H1 (cell line): Measurements from ENCODE around the gene GREB1. TPM values are rescaled to one million over a fixed set of nuclear protein-coding genes. Genes with fewer than 3 reads are reported as not detected.

Experiments
- CTCF ChIA-PET: fragments of 300-600 bp; sonication (Branson Sonifier 250); formaldehyde crosslinking; loops from one replicate; lab custom pipeline; 2021; ENCODE audit not compliant: partially characterized antibody; lab: Charles Lee
- POLR2A ChIA-PET: fragments of 300-600 bp; sonication (Branson Sonifier 250); formaldehyde crosslinking; loops from one replicate; lab custom pipeline; 2021; ENCODE audit warnings: inconsistent platforms; ENCODE audit not compliant: partially characterized antibody; lab: Charles Lee
- DNase-seq, 2 experiments: peaks; one replicate each; pipeline versions ENCODE4 v3.0.0 to v3.0.0-alpha.2; 2010 to 2022; ENCODE audit warnings: low spot score in 2 of 2, low read depth in 1 of 2, mixed read lengths in 1 of 2
- FAIRE-seq: peaks from 2 replicates; lab custom pipeline; 2011; peaks lifted over from hg19 to GRCh38; lab: Jason Lieb, UNC
- H2AFZ ChIP-seq: 2 replicates; pipeline ENCODE4 v1.8.1; 2012; ENCODE audit warnings: low read length, inconsistent platforms
- H2AK5ac ChIP-seq: 2 replicates; pipeline ENCODE4 v1.6.1; 2013; ENCODE audit warnings: low read depth, low read length
- H2BK120ac ChIP-seq: replicated peaks from 2 replicates; pipeline ENCODE3; 2013; ENCODE audit warnings: low read depth, low read length, inconsistent platforms
- H2BK12ac ChIP-seq: 2 replicates; pipeline ENCODE4 v1.6.1; 2013; ENCODE audit warnings: low read depth, low read length
- H2BK15ac ChIP-seq: 2 replicates; pipeline ENCODE4 v1.6.1; 2013; ENCODE audit warnings: low read length
- H2BK20ac ChIP-seq: 2 replicates; pipeline ENCODE4 v1.6.1; 2013; ENCODE audit warnings: low read length
- H2BK5ac ChIP-seq: 2 replicates; pipeline ENCODE4 v1.6.1; 2013; ENCODE audit warnings: low read depth, low read length
- H3K14ac ChIP-seq: 2 replicates; pipeline ENCODE4 v1.6.1; 2013; ENCODE audit warnings: inconsistent platforms; ENCODE audit not compliant: insufficient read length
- H3K18ac ChIP-seq: 2 replicates; pipeline ENCODE4 v1.6.1; 2013; ENCODE audit warnings: low read length; ENCODE audit errors: extremely low read depth
- H3K23ac ChIP-seq: 2 replicates; pipeline ENCODE4 v1.6.1; 2013; ENCODE audit warnings: inconsistent platforms; ENCODE audit not compliant: insufficient read length
- H3K23me2 ChIP-seq: 2 replicates; pipeline ENCODE4 v1.6.1; 2013; ENCODE audit warnings: low read depth, low read length
- H3K27ac ChIP-seq: 2 replicates; pipeline ENCODE4 v1.6.1; 2011; ENCODE audit warnings: low read depth, low read length, inconsistent platforms
- H3K27me3 ChIP-seq, 4 experiments: replicated peaks in 1 of 4; 1 replicate in 1 of 4; 2 replicates in 3 of 4; pipeline versions ENCODE4 v1.6.1 to v1.8.1; 2011 to 2013; ENCODE audit warnings: low read length in 3 of 4, mild to moderate bottlenecking in 3 of 4, inconsistent platforms in 2 of 4, mixed read lengths in 2 of 4, moderate library complexity in 1 of 4; ENCODE audit not compliant: control insufficient read depth in 3 of 4, insufficient read depth in 3 of 4; ENCODE audit errors: extremely low read depth in 1 of 4
- H3K36me3 ChIP-seq, 4 experiments: 2 replicates each; pipeline versions ENCODE4 v1.6.1 to v1.8.1; 2011 to 2013; ENCODE audit warnings: mild to moderate bottlenecking in 4 of 4, low read length in 3 of 4, moderate library complexity in 2 of 4, control low read depth in 1 of 4, inconsistent platforms in 1 of 4; ENCODE audit not compliant: insufficient read depth in 4 of 4, control insufficient read depth in 2 of 4
- H3K4ac ChIP-seq: replicated peaks from 2 replicates; pipeline ENCODE3; 2013; ENCODE audit warnings: low read length, low read depth, mixed read lengths, inconsistent platforms; ENCODE audit not compliant: insufficient read length
- H3K4me1 ChIP-seq, 4 experiments: replicated peaks in 1 of 4; 1 replicate in 1 of 4; 2 replicates in 3 of 4; pipeline versions ENCODE4 v1.6.1 to v1.8.1; 2011 to 2013; ENCODE audit warnings: low read length in 3 of 4, inconsistent platforms in 2 of 4, mixed read lengths in 1 of 4; ENCODE audit not compliant: insufficient read depth in 4 of 4, control insufficient read depth in 3 of 4
- H3K4me2 ChIP-seq, 2 experiments: 2 replicates each; pipeline versions ENCODE4 v1.6.1 to v1.8.1; 2011 to 2013; ENCODE audit warnings: low read depth in 2 of 2, low read length in 2 of 2, control low read depth in 1 of 2, inconsistent platforms in 1 of 2, mild to moderate bottlenecking in 1 of 2; ENCODE audit not compliant: insufficient read depth in 1 of 2
- H3K4me3 ChIP-seq, 4 experiments: fragments of 200-600, 300-600 bp in 1 of 4; sonication (generic), shearing (Covaris generic), sonication (Bioruptor Twin) in 1 of 4; 2 replicates each; pipeline versions ENCODE4 v1.5.1 to v1.8.1; 2011 to 2016; ENCODE audit warnings: low read length in 4 of 4, low read depth in 3 of 4, control low read depth in 2 of 4, inconsistent platforms in 2 of 4, mild to moderate bottlenecking in 2 of 4, mixed read lengths in 1 of 4, moderate library complexity in 1 of 4; ENCODE audit not compliant: insufficient read depth in 2 of 4; ENCODE audit errors: extremely low read depth in 1 of 4
- H3K56ac ChIP-seq: replicated peaks from 2 replicates; pipeline ENCODE3; 2013; ENCODE audit warnings: low read depth, mild to moderate bottlenecking, mixed read lengths, low read length, inconsistent platforms; ENCODE audit not compliant: insufficient read length
- H3K79me1 ChIP-seq: 2 replicates; pipeline ENCODE4 v1.6.1; 2013; ENCODE audit warnings: low read depth, low read length, control low read depth
- H3K79me2 ChIP-seq, 2 experiments: 2 replicates each; pipeline versions ENCODE4 v1.6.1 to v1.8.1; 2012 to 2013; ENCODE audit warnings: low read length in 2 of 2, mild to moderate bottlenecking in 2 of 2, inconsistent platforms in 1 of 2; ENCODE audit not compliant: insufficient read depth in 2 of 2, control insufficient read depth in 1 of 2
- H3K9ac ChIP-seq, 4 experiments: replicated peaks in 1 of 4; 1 replicate in 1 of 4; 2 replicates in 3 of 4; pipeline versions ENCODE4 v1.6.1 to v1.8.1; 2011 to 2013; ENCODE audit warnings: low read depth in 3 of 4, low read length in 3 of 4, control low read depth in 2 of 4, mild to moderate bottlenecking in 2 of 4, moderate library complexity in 2 of 4, inconsistent platforms in 1 of 4; ENCODE audit errors: extremely low read depth in 1 of 4
- H3K9me3 ChIP-seq, 2 experiments: 2 replicates each; pipeline versions ENCODE4 v1.6.1 to v1.8.1; 2012 to 2013; ENCODE audit warnings: mild to moderate bottlenecking in 2 of 2, moderate library complexity in 2 of 2, control low read depth in 1 of 2, inconsistent platforms in 1 of 2, low read depth in 1 of 2, low read length in 1 of 2, mixed read lengths in 1 of 2; ENCODE audit not compliant: insufficient read depth in 2 of 2
- H4K20me1 ChIP-seq, 2 experiments: replicated peaks in 1 of 2; 2 replicates each; pipeline versions ENCODE3 to v1.8.1; 2011 to 2013; ENCODE audit warnings: inconsistent platforms in 2 of 2, low read length in 2 of 2, mild to moderate bottlenecking in 1 of 2; ENCODE audit not compliant: insufficient read depth in 2 of 2, control insufficient read depth in 1 of 2
- H4K5ac ChIP-seq: 2 replicates; pipeline ENCODE4 v1.6.1; 2013; ENCODE audit warnings: low read length, low read depth, mixed read lengths, inconsistent platforms; ENCODE audit not compliant: insufficient read length
- H4K8ac ChIP-seq: 2 replicates; pipeline ENCODE4 v1.8.0; 2013; ENCODE audit warnings: mild to moderate bottlenecking, moderate library complexity, low read length, inconsistent platforms; ENCODE audit not compliant: insufficient read depth; ENCODE audit errors: extremely low read depth
- H4K91ac ChIP-seq: replicated peaks from 2 replicates; pipeline ENCODE3; 2013; ENCODE audit warnings: low read length, mixed read lengths, inconsistent platforms; ENCODE audit not compliant: insufficient read length
- CEBPB ChIP-seq: IDR thresholded peaks from 2 replicates; pipeline ENCODE4 v1.6.1; 2012; ENCODE audit warnings: low read depth, low read length
- PHF8 ChIP-seq: fragments of 200-600 bp; sonication (generic); conservative IDR thresholded peaks from 2 replicates; pipeline ENCODE4 v1.7.1; 2012; ENCODE audit warnings: low read depth, mild to moderate bottlenecking, inconsistent platforms, low read length, moderate library complexity
- RFX5 ChIP-seq: IDR thresholded peaks from 2 replicates; pipeline ENCODE4 v1.6.1; 2011; ENCODE audit warnings: low read depth, low read length, improper control_type of control experiment, borderline replicate concordance
- RXRA ChIP-seq: IDR thresholded peaks from 2 replicates; pipeline ENCODE4 v1.6.1; 2011; ENCODE audit warnings: low read depth, mild to moderate bottlenecking, low read length, moderate library complexity; ENCODE audit not compliant: insufficient read depth
- TAF1 ChIP-seq: IDR thresholded peaks from 2 replicates; pipeline ENCODE4 v1.6.1; 2011; ENCODE audit warnings: mild to moderate bottlenecking, low read depth, low read length
- YY1 ChIP-seq: IDR thresholded peaks from 2 replicates; pipeline ENCODE4 v1.6.1; 2011; ENCODE audit warnings: low read depth, mild to moderate bottlenecking, low read length
- WGBS, 2 experiments: shearing (Covaris generic) in 1 of 2; methylation state at CpG; one replicate each; pipeline versions ENCODE4 v1.1.6 to v1.1.7; 2013 to 2015; ENCODE audit warnings: low lambda C conversion rate in 2 of 2, mixed read lengths in 2 of 2, inconsistent platforms in 1 of 2, low coverage in 1 of 2, missing lambda C conversion rate in 1 of 2; ENCODE audit not compliant: insufficient replicate concordance in 2 of 2, insufficient coverage in 1 of 2, insufficient read length in 1 of 2; ENCODE audit errors: extremely low coverage in 1 of 2, missing lambda C conversion rate in 1 of 2; 5-methylcytosine and 5-hydroxymethylcytosine counted together
- polyA plus RNA-seq, 7 experiments: library from polyadenylated mRNA; depleted of rRNA in 3 of 7; stranded (reverse) in 5 of 7; unstranded in 2 of 7; fragments of >200 nt in 5 of 7; fragments of 200-250 nt in 2 of 7; gene quantifications; 1 replicate in 5 of 7; 2 replicates in 1 of 7; 4 replicates in 1 of 7; pipeline versions ENCODE4 v1.2.1 to v1.2.3, GENCODE V29; 2011 to 2013; ENCODE audit warnings: missing spikeins in 2 of 7, mixed read lengths in 2 of 7
- total RNA-seq: library from RNA; stranded (reverse); fragmentation: NEBNext Ultra II Directional; extraction: Animal tissue kit (Norgen Biotek cat#: 25700); gene quantifications from 2 replicates; pipeline ENCODE4 v1.2.1, GENCODE V29; 2021
- TF ChIP-seq, protein P1 (sequence below): IDR thresholded peaks from 2 replicates; pipeline ENCODE4 v1.6.1; 2012; ENCODE audit warnings: inconsistent platforms
- TF ChIP-seq, protein P2 (sequence below), 3 experiments: IDR thresholded peaks; 1 replicate in 2 of 3; 2 replicates in 1 of 3; pipeline versions ENCODE4 v1.5.1 to v1.6.1; 2011; ENCODE audit warnings: low read length in 3 of 3, mild to moderate bottlenecking in 3 of 3, inconsistent platforms in 2 of 3, low read depth in 1 of 3, moderate library complexity in 1 of 3; ENCODE audit not compliant: insufficient read depth in 1 of 3; ENCODE audit errors: control extremely low read depth in 1 of 3
- TF ChIP-seq, protein P3 (sequence below): IDR thresholded peaks from 2 replicates; pipeline ENCODE4 v1.6.1; 2012; ENCODE audit warnings: inconsistent platforms

GREB1 gene
- total and polyA plus RNA-seq, 2 of the 8 experiments (the other 6 are each of a cell fraction or from before 2014, with no cell fraction given) = 7.9 to 43.4 TPM

DNA sequence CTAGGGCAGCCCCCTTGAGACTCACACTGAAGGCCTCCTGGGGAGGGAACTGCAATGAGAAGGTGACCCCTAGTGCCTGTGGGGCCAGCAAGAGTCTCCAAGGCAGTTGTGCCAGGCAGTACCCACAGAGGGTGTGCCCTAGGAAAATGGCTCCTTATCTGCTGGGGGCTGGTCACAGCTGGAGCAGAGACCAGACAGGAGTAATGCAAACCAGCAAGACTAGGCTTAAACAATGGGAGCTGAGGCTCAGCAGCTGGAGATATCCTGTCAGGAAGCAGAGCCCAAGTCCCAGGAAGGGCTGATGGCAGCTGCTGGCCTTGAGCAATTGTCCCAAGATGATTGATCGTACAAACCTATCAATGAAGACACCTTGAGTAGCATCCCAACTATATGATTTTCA, 41.1 kb upstream of the GREB1 start:
- Histone ChIP-seq H3K4me3 (no peak overlapping the region), H4K20me1 (peaks cover 1 to 6% of the 10 kb centered on the region in 2 experiments), H3K79me2 (peaks cover 6 to 64% of the 10 kb centered on the region in 2 experiments), H2BK12ac (no peak overlapping the region), H3K56ac (no peak overlapping the region), H3K27me3 (no peaks in the 10 kb centered on the region), H4K5ac (no peak overlapping the region), H2BK120ac (no peak overlapping the region), H3K23ac (no peak overlapping the region)
- CTCF ChIA-PET = interaction anchor here (1.0 to 20.6 kb wide), 5 partner anchors 9 to 360 kb away, joined by 3 to 558 read pairs (median 7); partner anchors contain the start of gene GREB1
- TF ChIP-seq RFX5 (no peak), CEBPB (no peak), RXRA (no peak), PHF8 (no peak), YY1 (no peak), TAF1 (no peak)
- TF ChIP-seq, protein P1, sequence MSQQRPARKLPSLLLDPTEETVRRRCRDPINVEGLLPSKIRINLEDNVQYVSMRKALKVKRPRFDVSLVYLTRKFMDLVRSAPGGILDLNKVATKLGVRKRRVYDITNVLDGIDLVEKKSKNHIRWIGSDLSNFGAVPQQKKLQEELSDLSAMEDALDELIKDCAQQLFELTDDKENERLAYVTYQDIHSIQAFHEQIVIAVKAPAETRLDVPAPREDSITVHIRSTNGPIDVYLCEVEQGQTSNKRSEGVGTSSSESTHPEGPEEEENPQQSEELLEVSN = no peak
- TF ChIP-seq, protein P2, sequence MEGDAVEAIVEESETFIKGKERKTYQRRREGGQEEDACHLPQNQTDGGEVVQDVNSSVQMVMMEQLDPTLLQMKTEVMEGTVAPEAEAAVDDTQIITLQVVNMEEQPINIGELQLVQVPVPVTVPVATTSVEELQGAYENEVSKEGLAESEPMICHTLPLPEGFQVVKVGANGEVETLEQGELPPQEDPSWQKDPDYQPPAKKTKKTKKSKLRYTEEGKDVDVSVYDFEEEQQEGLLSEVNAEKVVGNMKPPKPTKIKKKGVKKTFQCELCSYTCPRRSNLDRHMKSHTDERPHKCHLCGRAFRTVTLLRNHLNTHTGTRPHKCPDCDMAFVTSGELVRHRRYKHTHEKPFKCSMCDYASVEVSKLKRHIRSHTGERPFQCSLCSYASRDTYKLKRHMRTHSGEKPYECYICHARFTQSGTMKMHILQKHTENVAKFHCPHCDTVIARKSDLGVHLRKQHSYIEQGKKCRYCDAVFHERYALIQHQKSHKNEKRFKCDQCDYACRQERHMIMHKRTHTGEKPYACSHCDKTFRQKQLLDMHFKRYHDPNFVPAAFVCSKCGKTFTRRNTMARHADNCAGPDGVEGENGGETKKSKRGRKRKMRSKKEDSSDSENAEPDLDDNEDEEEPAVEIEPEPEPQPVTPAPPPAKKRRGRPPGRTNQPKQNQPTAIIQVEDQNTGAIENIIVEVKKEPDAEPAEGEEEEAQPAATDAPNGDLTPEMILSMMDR (IDR thresholded peaks at IDR 0.05; ENCODE audit: control extremely low read depth in 1 of 3, insufficient read depth in 1 of 3, low read depth in 1 of 3, low read length in 3 of 3) = no peak
- TF ChIP-seq, protein P3, sequence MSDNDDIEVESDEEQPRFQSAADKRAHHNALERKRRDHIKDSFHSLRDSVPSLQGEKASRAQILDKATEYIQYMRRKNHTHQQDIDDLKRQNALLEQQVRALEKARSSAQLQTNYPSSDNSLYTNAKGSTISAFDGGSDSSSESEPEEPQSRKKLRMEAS = no peak
- TF ChIP-seq, all 59 proteins: peak for 0
- POLR2A ChIA-PET = interaction anchor here (1.6 kb wide), 1 partner anchor 10 kb away, joined by 3 read pairs; no protein-coding TSS in a partner anchor
- Histone ChIP-seq H3K4ac (no peak overlapping the region), H3K4me1 (peaks cover 0 to 12% (median 6%) of the 10 kb centered on the region in 4 experiments; a peak in 6 of 7 replicates), H3K4me2 (no peak overlapping the region), H2BK20ac (no peak overlapping the region), H3K9ac (no peak overlapping the region), H2AFZ (no peak overlapping the region), H3K27ac (no peak overlapping the region), H3K79me1 (peaks cover 10% of the 10 kb centered on the region), H3K9me3 (0 out of 4 replicates have a peak, but pooled peaks cover 0 to 2% of the 10 kb centered on the region in 2 experiments), H2AK5ac (no peak overlapping the region), H2BK15ac (no peak overlapping the region), H3K14ac (no peak overlapping the region), H4K91ac (no peak overlapping the region), H3K18ac (no peak overlapping the region), H3K23me2 (no peaks in the 10 kb centered on the region), H3K36me3 (no peaks in the 10 kb centered on the region), H2BK5ac (no peak overlapping the region), H4K8ac (no peak overlapping the region)
- no peak for DNase-seq
- WGBS, 2 experiments = 84% methylated on average over 1 of the region's 1 CpG; no CpG with 5 or more reads in 1 of the 2 experiments
- no peak for FAIRE-seq
